Measurements from ENCODE around the gene TTC39B. TPM values are rescaled to one million over a fixed set of nuclear protein-coding genes. Genes with fewer than 3 reads are reported as not detected.

TTC39B gene
- total RNA-seq, 1 donor from 2014 or later, result 2.7 TPM

GRCh38 chr9:15144622-15145061 lies 162.4 kb downstream of the TTC39B start:
- H3K36me3 ChIP-seq, result no peaks in the 10 kb centered on the region
- H3K27ac ChIP-seq, result no peak overlapping the region
- TF ChIP-seq CTCF (IDR thresholded peaks at IDR 0.05), result no peak
- H3K4me1 ChIP-seq, result no peaks in the 10 kb centered on the region
- H3K27me3 ChIP-seq, result no peaks in the 10 kb centered on the region
- H3K9me3 ChIP-seq, result no peaks in the 10 kb centered on the region
- DNase-seq (ENCODE audit: low spot score in 2 of 2), result no peak
- no peak overlapping the region for H3K4me3 ChIP-seq
- intact Hi-C loops (cut with DNase I), result loop anchor here (10.0 kb wide), 1 partner anchor 240 kb away; no protein-coding TSS in a partner anchor

GRCh38 chr9:15142878-15143534 lies 164.0 kb downstream of the TTC39B start:
- Histone ChIP-seq H3K4me1 (no peaks in the 10 kb centered on the region), H3K9me3 (no peaks in the 10 kb centered on the region), H3K36me3 (no peaks in the 10 kb centered on the region), H3K27ac (no peak overlapping the region), H3K4me3 (no peak overlapping the region), H3K27me3 (no peaks in the 10 kb centered on the region)
- DNase-seq (ENCODE audit: low spot score in 2 of 2), result no peak
- TF ChIP-seq CTCF (IDR thresholded peaks at IDR 0.05), result peak; percentile 22 to 81 (median 78)
- intact Hi-C loops (cut with DNase I), result loop anchor here (2.0 to 10.0 kb wide), 2 partner anchors 38 to 238 kb away; no protein-coding TSS in a partner anchor

- no peak for TF ChIP-seq CTCF (IDR thresholded peaks at IDR 0.05)
- Histone ChIP-seq H3K4me1 (peaks cover 0 to 4% of the 10 kb centered on the region in 2 donors), H3K36me3 (no peaks in the 10 kb centered on the region), H3K9me3 (no peaks in the 10 kb centered on the region), H3K4me3 (no peak overlapping the region), H3K27ac (no peak overlapping the region), H3K27me3 (no peaks in the 10 kb centered on the region)
- no peak for DNase-seq (ENCODE audit: low spot score in 2 of 2)
- intact Hi-C loops (cut with DNase I), result loop anchor here (10.0 kb wide), 1 partner anchor 235 kb away; no protein-coding TSS in a partner anchor
Observed at GRCh38 chr9:15140051-15140450, 167.0 kb downstream of the TTC39B start.

GRCh38 chr9:15139469-15139868 lies 167.5 kb downstream of the TTC39B start:
- Histone ChIP-seq H3K36me3 (no peaks in the 10 kb centered on the region), H3K9me3 (no peaks in the 10 kb centered on the region), H3K27me3 (no peaks in the 10 kb centered on the region), H3K4me1 (peaks cover 0 to 8% of the 10 kb centered on the region in 2 donors), H3K27ac (no peak overlapping the region), H3K4me3 (no peak overlapping the region)
- TF ChIP-seq CTCF (IDR thresholded peaks at IDR 0.05), result no peak
- DNase-seq (ENCODE audit: low spot score in 2 of 2), result no peak
- intact Hi-C loops (cut with DNase I), result loop anchor here (10.0 kb wide), 1 partner anchor 325 kb away; no protein-coding TSS in a partner anchor

- Histone ChIP-seq H3K27me3 (no peaks in the 10 kb centered on the region), H3K27ac (no peak overlapping the region), H3K4me3 (no peak overlapping the region), H3K4me1 (peaks cover 0 to 8% of the 10 kb centered on the region in 2 donors), H3K9me3 (no peaks in the 10 kb centered on the region), H3K36me3 (no peaks in the 10 kb centered on the region)
- no peak for TF ChIP-seq CTCF (IDR thresholded peaks at IDR 0.05)
- no peak for DNase-seq (ENCODE audit: low spot score in 2 of 2)
- intact Hi-C loops (cut with DNase I), result loop anchor here (10.0 kb wide), 1 partner anchor 324 kb away; no protein-coding TSS in a partner anchor
Observed at GRCh38 chr9:15138357-15138686, 168.7 kb downstream of the TTC39B start.
